T47D (cell line): ENCODE data around the gene LRRC75B.
"Not testable (repeated sequence)": the region's sequence is repeated elsewhere in the genome, so short reads cannot be mapped to it uniquely, and the experiment has no call there.

Source experiments
- DNase-seq, 2 experiments: peaks; one replicate each; pipeline versions ENCODE4 v3.0.0 to v3.0.0-alpha.2; 2011 to 2012; ENCODE audit warnings: low read depth in 1 of 2, low spot score in 1 of 2
- JUND ChIP-seq: IDR thresholded peaks from 2 replicates; pipeline ENCODE4 v1.6.1; 2012; ENCODE audit warnings: low read depth
- in situ Hi-C: cut with HindIII; loops from 2 replicates; pipeline ENCODE4 v1.10.0; 2016; ENCODE audit warnings: low sequenced_read_pairs, low pct_unique_long_range_greater_than_20kb

LRRC75B gene

DNA sequence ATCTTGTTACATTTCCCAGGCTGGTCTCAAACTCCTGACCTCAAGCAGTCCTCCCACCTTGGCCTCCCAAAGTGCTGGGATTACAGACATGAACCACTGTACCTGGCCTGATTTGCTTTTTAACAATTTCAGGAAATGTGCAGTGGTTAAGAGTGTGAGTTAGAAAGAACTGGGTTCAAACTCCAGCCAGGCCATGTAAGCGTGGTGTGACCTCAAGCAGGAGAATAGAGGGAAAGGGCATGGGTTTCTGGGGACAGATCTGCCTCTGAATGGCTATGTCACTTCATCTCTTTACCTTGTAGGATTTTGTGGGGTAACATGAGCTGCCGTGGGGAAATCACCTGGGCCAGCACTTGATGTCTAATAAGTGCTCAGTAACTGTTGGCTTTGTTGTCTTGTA is 27.8 kb downstream of the LRRC75B start:
- TF ChIP-seq JUND: no peak
- DNase-seq: no peak
- in situ Hi-C loops: no loop called here

DNA sequence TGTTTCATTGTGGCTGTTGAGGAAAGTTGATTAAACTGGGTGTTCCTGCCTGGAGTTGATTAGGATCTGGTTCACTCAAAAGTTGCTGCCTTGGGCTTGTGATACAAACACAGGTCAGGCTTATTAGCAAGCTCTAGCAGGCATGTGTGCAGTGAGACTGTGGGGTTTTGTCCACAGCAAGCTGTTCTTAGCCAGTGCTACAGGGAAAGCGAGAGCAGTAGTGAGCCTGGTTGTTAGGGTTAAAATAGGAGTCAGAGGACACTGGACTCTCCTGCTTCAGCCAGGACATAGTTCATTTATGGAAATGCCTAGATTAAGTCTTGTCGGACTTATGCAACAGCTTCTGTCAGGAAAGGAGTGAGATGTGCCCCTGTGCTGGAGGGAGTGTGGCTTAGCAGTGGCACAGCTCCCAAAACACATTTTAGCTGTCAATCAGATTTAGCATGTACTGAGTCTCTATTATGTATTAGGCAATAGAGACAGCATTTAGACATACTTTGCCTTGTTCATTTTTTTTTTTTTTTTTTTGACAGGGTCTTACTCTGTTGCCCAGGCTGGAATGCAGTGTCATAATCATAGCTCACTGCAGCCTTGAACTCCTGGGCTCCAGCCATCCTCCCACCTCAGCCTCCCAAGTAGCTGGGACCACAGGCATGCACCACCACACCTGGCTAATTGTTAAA is 28.4 kb downstream of the LRRC75B start:
- in situ Hi-C loops: no loop called here

DNA sequence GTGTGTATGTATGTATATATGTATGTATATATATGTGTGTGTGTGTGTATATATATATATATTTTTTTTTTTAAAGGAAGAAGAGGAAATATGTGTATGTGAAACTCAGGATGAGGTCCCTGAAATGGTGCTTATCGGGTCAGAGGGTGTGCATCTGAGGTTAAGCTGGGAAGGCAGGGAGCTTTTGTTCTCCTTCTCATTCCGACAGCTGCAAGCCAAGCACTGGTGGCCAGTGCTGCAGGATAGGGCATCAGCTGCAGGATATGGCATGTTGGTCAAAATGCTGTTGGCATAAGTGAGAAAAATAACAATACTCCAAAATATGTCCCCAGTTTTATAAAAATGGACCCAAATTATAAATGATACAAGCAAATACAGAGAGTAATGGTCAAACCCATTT is 29.6 kb downstream of the LRRC75B start:
- no peak for TF ChIP-seq JUND
- in situ Hi-C loops: no loop called here
- DNase-seq: no peak

More for the DNA sequence above, 28.4 kb downstream of the LRRC75B start:
- no peak for DNase-seq
- TF ChIP-seq JUND: no peak

DNA sequence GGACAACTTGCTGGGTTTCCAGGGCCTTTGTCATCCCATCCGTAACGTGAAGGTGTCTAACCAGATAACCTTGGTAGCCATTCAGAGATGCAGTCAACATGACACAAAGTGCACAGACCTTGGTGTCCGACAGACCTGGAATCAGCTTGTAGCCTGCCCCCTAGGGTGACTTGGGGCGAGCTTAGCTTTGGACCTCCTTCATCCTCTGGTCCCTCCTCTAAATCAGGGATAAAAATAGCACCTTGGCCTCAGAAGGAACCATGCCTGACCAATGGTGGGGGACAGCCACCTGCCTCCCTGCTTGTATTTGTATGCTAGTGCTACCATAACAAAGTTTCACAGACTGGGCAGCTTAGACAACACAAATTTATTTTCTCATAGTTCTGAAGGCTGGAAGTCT is 33.4 kb downstream of the LRRC75B start:
- no peak for TF ChIP-seq JUND
- DNase-seq: no peak
- in situ Hi-C loops: no loop called here

GRCh38 chr22:24555165-24556039 is 37.5 kb downstream of the LRRC75B start, which contains the start of gene SNRPD3:
TSS of gene SNRPD3 (plus strand) at chr22:24555999. CDS start at chr22:24557675, 1,676 bp downstream.
- peak; percentile 88 to 98 for DNase-seq
- TF ChIP-seq JUND: no peak
- in situ Hi-C loops: no loop called here

GRCh38 chr22:24554313-24555164 is 38.3 kb downstream of the LRRC75B start, which contains the start of gene GUCD1:
TSS of gene GUCD1 (minus strand) at chr22:24555138. CDS start at chr22:24554991, 147 bp downstream.
- peak in 1 of 2 experiments; percentile 18 for DNase-seq
- no peak for TF ChIP-seq JUND
- in situ Hi-C loops: no loop called here

GRCh38 chr22:24553597-24554312 is 39.1 kb downstream of the LRRC75B start:
- no peak for TF ChIP-seq JUND
- in situ Hi-C loops: no loop called here
- no peak for DNase-seq

DNA sequence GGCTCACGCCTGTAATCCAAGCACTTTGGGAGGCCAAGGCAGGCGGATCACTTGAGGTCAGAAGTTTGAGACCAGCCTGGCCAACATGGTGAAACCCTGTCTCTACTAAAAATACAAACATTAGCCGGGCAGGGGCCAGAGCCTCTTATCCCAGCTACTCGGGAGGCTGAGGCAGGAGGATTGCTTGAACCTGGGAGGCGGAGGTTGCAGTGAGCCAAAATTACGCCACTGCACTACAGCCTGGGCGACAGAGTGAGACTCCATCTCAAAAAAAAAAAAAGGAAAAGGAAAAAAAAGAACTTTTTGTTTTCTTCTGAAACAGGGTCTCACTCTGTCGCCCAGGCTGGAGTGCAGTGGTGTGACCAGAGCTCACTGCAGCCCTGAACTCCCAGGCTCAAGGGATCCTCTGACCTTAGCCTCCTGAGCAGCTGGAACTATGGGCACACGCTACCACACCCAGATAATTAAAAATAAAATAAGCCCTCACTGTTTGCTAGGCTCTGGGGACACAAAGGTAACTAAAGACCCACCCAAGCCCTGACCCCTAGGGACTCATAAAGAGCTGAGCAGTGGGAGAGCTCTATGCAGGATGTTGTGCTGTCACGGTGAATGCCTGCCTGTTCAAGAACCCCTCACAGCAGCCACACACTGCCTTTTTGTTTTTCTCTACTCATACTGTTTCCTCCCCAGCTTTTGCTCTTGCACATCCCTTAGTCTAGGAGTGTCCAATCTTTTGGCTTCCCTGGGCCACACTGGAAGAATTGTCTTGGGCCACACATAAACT is 40.2 kb downstream of the LRRC75B start:
- in situ Hi-C loops: not testable (repeated sequence)

DNA sequence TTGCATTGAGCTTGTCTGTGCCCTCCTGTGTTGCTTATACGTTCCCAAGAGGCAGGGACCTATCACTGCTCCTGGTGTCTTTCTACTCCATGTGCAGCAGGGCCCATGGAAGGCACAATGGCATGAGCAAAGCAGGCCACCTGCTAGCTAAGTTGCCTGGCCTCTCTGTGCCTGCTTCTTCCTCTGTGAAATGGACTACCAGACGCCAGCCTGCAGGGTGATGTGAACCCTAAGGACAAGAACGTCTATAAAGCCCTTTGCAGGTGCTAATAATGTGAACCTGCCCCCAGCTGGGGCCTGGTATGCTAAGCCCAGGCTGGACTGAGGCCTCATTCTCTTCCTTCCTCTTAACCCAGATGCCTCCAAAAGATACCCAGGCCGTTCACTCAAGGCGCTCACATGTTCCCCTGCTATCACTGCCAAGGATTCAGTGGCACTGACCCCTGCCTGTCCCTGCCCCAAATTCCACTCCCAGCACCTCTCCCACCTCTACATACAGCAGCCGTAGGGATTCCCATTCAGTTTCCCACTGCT is 41.9 kb downstream of the LRRC75B start:
- TF ChIP-seq JUND: no peak
- in situ Hi-C loops: no loop called here
- DNase-seq: no peak

More for the DNA sequence above, 40.2 kb downstream of the LRRC75B start:
- DNase-seq: not testable (repeated sequence)

- DNase-seq: no peak
- no peak for TF ChIP-seq JUND
- in situ Hi-C loops: no loop called here
Measured at GRCh38 chr22:24550028-24550901, 42.6 kb downstream of the LRRC75B start.
